Measurements from ENCODE around the gene SMIM20. TPM values are rescaled to one million over a fixed set of nuclear protein-coding genes. Genes with fewer than 3 reads are reported as not detected.

The SMIM20 gene
- total RNA-seq, 1 donor from 2014 or later = 25.2 TPM

DNA sequence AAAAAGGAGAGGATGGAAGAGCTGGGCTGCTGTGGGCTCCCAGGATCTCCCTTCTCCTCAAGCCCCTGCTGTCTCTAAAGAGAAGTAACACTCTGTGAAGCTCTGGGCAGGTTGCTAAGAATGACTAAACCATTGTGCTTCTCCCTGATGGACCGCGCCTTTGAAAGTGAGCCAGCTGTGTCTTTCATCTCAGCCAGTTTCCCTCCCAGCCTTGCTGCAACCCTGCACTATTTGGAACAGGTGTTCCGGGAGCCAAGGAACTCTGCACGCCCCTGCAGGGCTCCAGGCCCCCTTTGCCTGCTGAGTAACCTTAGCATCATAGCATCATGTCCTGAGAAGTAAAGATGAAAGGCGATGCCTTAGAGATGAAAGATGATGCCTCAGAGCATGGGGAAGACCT lies 39.7 kb downstream of the SMIM20 start:
- intact Hi-C loops (cut with DNase I) = no loop called here
- Histone ChIP-seq H3K4me1 (no peaks in the 10 kb centered on the region), H3K36me3 (no peaks in the 10 kb centered on the region), H3K27me3 (no peaks in the 10 kb centered on the region), H3K27ac (no peak overlapping the region), H3K9me3 (no peaks in the 10 kb centered on the region), H3K4me3 (no peak overlapping the region)
- TF ChIP-seq, protein P1, sequence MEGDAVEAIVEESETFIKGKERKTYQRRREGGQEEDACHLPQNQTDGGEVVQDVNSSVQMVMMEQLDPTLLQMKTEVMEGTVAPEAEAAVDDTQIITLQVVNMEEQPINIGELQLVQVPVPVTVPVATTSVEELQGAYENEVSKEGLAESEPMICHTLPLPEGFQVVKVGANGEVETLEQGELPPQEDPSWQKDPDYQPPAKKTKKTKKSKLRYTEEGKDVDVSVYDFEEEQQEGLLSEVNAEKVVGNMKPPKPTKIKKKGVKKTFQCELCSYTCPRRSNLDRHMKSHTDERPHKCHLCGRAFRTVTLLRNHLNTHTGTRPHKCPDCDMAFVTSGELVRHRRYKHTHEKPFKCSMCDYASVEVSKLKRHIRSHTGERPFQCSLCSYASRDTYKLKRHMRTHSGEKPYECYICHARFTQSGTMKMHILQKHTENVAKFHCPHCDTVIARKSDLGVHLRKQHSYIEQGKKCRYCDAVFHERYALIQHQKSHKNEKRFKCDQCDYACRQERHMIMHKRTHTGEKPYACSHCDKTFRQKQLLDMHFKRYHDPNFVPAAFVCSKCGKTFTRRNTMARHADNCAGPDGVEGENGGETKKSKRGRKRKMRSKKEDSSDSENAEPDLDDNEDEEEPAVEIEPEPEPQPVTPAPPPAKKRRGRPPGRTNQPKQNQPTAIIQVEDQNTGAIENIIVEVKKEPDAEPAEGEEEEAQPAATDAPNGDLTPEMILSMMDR (IDR thresholded peaks at IDR 0.05) = no peak
- DNase-seq = no peak
- ATAC-seq = no peak

DNA sequence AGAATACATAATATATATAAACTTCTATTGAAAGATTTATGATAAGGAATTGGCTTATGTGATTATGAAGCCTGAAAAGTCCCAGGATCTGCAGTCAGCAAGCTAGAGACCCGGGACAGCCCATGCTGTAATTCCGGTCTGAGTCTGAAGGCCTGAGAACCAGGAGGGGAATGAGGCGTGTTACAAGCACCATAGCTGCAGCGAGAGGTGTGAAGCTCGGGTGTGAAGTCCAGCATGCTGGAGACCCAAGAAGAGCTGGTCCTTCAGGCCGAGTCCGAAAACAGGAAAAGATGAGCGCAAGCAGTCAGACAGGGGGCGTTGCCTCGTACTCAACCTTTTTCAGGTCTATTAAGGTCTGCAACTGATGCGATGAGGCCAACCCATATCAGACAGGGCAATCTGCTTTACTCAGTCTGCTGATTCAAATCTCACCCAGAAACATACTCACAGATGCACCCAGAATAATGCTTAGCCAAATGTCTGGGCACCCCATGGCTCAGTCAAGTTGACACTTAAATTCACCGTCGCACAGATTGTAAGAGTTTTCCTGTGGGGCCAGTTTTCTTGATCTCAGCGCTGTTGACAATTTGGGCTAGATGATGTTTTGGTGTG lies 40.4 kb downstream of the SMIM20 start:
- intact Hi-C loops (cut with DNase I) = no loop called here
- DNase-seq = no peak
- H3K9me3 ChIP-seq = no peaks in the 10 kb centered on the region
- no peak overlapping the region for H3K4me3 ChIP-seq
- H3K36me3 ChIP-seq = no peaks in the 10 kb centered on the region
- no peaks in the 10 kb centered on the region for H3K27me3 ChIP-seq
- H3K4me1 ChIP-seq = no peaks in the 10 kb centered on the region
- H3K27ac ChIP-seq = no peak overlapping the region
- TF ChIP-seq, protein P1 (IDR thresholded peaks at IDR 0.05) = no peak
- no peak for ATAC-seq

- H3K36me3 ChIP-seq = no peaks in the 10 kb centered on the region
- no peaks in the 10 kb centered on the region for H3K9me3 ChIP-seq
- intact Hi-C loops (cut with DNase I) = no loop called here
- no peak overlapping the region for H3K27ac ChIP-seq
- TF ChIP-seq, protein P1 (IDR thresholded peaks at IDR 0.05) = no peak
- ATAC-seq (no peak), DNase-seq (no peak)
- H3K4me3 ChIP-seq = no peak overlapping the region
- H3K27me3 ChIP-seq = no peaks in the 10 kb centered on the region
- H3K4me1 ChIP-seq = no peaks in the 10 kb centered on the region
Observed at GRCh38 chr4:25955705-25956104, 41.7 kb downstream of the SMIM20 start.

- Histone ChIP-seq H3K4me1 (no peaks in the 10 kb centered on the region), H3K36me3 (no peaks in the 10 kb centered on the region), H3K27me3 (no peaks in the 10 kb centered on the region), H3K9me3 (no peaks in the 10 kb centered on the region), H3K27ac (no peak overlapping the region), H3K4me3 (no peak overlapping the region)
- no peak for DNase-seq
- TF ChIP-seq, protein P1 (IDR thresholded peaks at IDR 0.05) = no peak
- ATAC-seq = no peak
- intact Hi-C loops (cut with DNase I) = no loop called here
Observed at GRCh38 chr4:25956260-25956659, 42.2 kb downstream of the SMIM20 start.

- TF ChIP-seq, protein P1 (IDR thresholded peaks at IDR 0.05) = no peak
- Histone ChIP-seq H3K4me3 (no peak overlapping the region), H3K36me3 (no peaks in the 10 kb centered on the region), H3K4me1 (no peaks in the 10 kb centered on the region), H3K27ac (no peak overlapping the region), H3K27me3 (no peaks in the 10 kb centered on the region), H3K9me3 (no peaks in the 10 kb centered on the region)
- ATAC-seq = no peak
- intact Hi-C loops (cut with DNase I) = no loop called here
- DNase-seq = no peak
Observed at GRCh38 chr4:25958110-25958509, 44.1 kb downstream of the SMIM20 start.

GRCh38 chr4:25962393-25962792 lies 48.4 kb downstream of the SMIM20 start:
- Histone ChIP-seq H3K36me3 (no peaks in the 10 kb centered on the region), H3K9me3 (no peaks in the 10 kb centered on the region), H3K27ac (no peak overlapping the region), H3K27me3 (no peaks in the 10 kb centered on the region), H3K4me3 (no peak overlapping the region), H3K4me1 (no peaks in the 10 kb centered on the region)
- TF ChIP-seq, protein P1 (IDR thresholded peaks at IDR 0.05) = no peak
- ATAC-seq (no peak), DNase-seq (no peak)
- intact Hi-C loops (cut with DNase I) = no loop called here

Data from upper lobe of right lung (tissue), 1 donor.